GM18873 (cell line): ENCODE data around the gene SLC26A2.
A peak's percentile ranks its signal among the peaks of the same experiment; 100 is the strongest.
"Not testable (repeated sequence)": the region's sequence is repeated elsewhere in the genome, so short reads cannot be mapped to it uniquely, and the experiment has no call there.

Experiments
- ATAC-seq: cut with Tn5 transposase; IDR thresholded peaks from one replicate; pipeline ENCODE4 v1.9.1; 2021; ENCODE audit warnings: mild to moderate bottlenecking, moderate library complexity, moderate number of reproducible peaks; ENCODE audit not compliant: unreplicated experiment, low FRiP score

The SLC26A2 gene

GRCh38 chr5:149936044-149936699 lies 24.4 kb upstream of the SLC26A2 start:
- ATAC-seq: no peak

- ATAC-seq: no peak
Observed at GRCh38 chr5:149936700-149937091, 23.9 kb upstream of the SLC26A2 start.

GRCh38 chr5:149937610-149938009 lies 22.9 kb upstream of the SLC26A2 start:
- ATAC-seq: no peak

GRCh38 chr5:149938279-149938678 lies 22.3 kb upstream of the SLC26A2 start:
- ATAC-seq: no peak

GRCh38 chr5:149938791-149939358 lies 21.7 kb upstream of the SLC26A2 start:
- ATAC-seq: no peak

- ATAC-seq: peak; percentile 9
Observed at GRCh38 chr5:149939546-149939945, 21.0 kb upstream of the SLC26A2 start.

- peak; percentile 87 for ATAC-seq
Observed at GRCh38 chr5:149940077-149940574, 20.4 kb upstream of the SLC26A2 start.

GRCh38 chr5:149940941-149941644 lies 19.5 kb upstream of the SLC26A2 start:
- no peak for ATAC-seq

GRCh38 chr5:149941795-149942194 lies 18.8 kb upstream of the SLC26A2 start:
- no peak for ATAC-seq

- no peak for ATAC-seq
Observed at GRCh38 chr5:149942199-149942598, 18.4 kb upstream of the SLC26A2 start.

- ATAC-seq: not testable (repeated sequence)
Observed at GRCh38 chr5:149942741-149943169, 17.8 kb upstream of the SLC26A2 start.

- ATAC-seq: not testable (repeated sequence)
Observed at GRCh38 chr5:149943177-149943949, 17.2 kb upstream of the SLC26A2 start.

GRCh38 chr5:149944666-149945065 lies 15.9 kb upstream of the SLC26A2 start, which contains the start of gene PDE6A:
Gene PDE6A (minus strand): TSS chr5:149944793. CDS start chr5:149944673, 120 bp downstream.
- ATAC-seq: no peak

- ATAC-seq: no peak
Observed at GRCh38 chr5:149946118-149946517, 14.4 kb upstream of the SLC26A2 start.

GRCh38 chr5:149948993-149949392 lies 11.6 kb upstream of the SLC26A2 start:
- ATAC-seq: no peak

GRCh38 chr5:149951138-149951749 lies 9.3 kb upstream of the SLC26A2 start:
- no peak for ATAC-seq

GRCh38 chr5:149953436-149954121 lies 7.0 kb upstream of the SLC26A2 start:
- ATAC-seq: no peak

- ATAC-seq: no peak
Observed at GRCh38 chr5:149954798-149955197, 5.8 kb upstream of the SLC26A2 start.

- no peak for ATAC-seq
Observed at GRCh38 chr5:149956685-149957084, 3.9 kb upstream of the SLC26A2 start.

- ATAC-seq: no peak
Observed at GRCh38 chr5:149957855-149958254, 2.7 kb upstream of the SLC26A2 start.
